ENCODE data around the gene PPAT.

- TF ChIP-seq, protein P1, sequence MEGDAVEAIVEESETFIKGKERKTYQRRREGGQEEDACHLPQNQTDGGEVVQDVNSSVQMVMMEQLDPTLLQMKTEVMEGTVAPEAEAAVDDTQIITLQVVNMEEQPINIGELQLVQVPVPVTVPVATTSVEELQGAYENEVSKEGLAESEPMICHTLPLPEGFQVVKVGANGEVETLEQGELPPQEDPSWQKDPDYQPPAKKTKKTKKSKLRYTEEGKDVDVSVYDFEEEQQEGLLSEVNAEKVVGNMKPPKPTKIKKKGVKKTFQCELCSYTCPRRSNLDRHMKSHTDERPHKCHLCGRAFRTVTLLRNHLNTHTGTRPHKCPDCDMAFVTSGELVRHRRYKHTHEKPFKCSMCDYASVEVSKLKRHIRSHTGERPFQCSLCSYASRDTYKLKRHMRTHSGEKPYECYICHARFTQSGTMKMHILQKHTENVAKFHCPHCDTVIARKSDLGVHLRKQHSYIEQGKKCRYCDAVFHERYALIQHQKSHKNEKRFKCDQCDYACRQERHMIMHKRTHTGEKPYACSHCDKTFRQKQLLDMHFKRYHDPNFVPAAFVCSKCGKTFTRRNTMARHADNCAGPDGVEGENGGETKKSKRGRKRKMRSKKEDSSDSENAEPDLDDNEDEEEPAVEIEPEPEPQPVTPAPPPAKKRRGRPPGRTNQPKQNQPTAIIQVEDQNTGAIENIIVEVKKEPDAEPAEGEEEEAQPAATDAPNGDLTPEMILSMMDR (IDR thresholded peaks at IDR 0.05) = no peak
- no peak for TF ChIP-seq POLR2A (IDR thresholded peaks at IDR 0.05)
These were observed 65.0 kb downstream of the PPAT start for GRCh38 chr4:56370377-56370776.

Data from heart left ventricle (tissue), 13 donors.